GM23338 (cell line): ENCODE measurements around the gene RO60.

ENCODE experiments used
- TF ChIP-seq, protein P1 (sequence below), 2 experiments: fragments of 200-600 bp in 1 of 2; sonication (generic) in 1 of 2; conservative IDR thresholded peaks; 2 replicates each; pipeline versions ENCODE4 v1.5.1 to v1.6.1; 2016 to 2017; ENCODE audit warnings: antibody characterized with exemption in 2 of 2, low read depth in 2 of 2, mild to moderate bottlenecking in 2 of 2, moderate library complexity in 1 of 2
- TF ChIP-seq, protein P2 (sequence below): IDR thresholded peaks from one replicate; pipeline ENCODE4 v1.6.1; 2018; ENCODE audit warnings: antibody characterized with exemption; ENCODE audit not compliant: unreplicated experiment

DNA sequence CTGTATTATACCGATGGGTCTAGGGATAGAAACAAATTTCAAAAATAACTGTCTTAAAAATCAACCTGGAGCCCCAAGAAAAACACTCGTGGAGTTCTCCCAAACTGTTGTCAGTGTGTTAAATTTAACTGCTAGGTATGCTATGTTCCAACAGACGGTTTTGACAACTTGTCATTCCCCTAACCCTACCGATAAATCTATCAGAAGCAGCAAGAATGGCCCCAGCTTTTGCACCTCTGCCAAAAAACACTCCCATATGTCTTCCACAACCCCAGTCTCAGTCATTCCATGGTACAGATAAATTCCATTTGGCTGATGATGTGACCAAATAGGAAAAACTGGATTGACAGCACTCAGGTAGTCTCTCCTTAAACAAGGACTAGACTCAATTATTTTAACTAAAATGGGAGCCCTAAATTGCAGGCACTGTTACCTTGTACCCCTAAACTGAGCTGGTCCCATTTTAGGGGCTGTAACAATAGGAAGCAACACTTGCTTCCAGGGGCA, 5.2 kb upstream of the RO60 start:
- TF ChIP-seq, protein P1, sequence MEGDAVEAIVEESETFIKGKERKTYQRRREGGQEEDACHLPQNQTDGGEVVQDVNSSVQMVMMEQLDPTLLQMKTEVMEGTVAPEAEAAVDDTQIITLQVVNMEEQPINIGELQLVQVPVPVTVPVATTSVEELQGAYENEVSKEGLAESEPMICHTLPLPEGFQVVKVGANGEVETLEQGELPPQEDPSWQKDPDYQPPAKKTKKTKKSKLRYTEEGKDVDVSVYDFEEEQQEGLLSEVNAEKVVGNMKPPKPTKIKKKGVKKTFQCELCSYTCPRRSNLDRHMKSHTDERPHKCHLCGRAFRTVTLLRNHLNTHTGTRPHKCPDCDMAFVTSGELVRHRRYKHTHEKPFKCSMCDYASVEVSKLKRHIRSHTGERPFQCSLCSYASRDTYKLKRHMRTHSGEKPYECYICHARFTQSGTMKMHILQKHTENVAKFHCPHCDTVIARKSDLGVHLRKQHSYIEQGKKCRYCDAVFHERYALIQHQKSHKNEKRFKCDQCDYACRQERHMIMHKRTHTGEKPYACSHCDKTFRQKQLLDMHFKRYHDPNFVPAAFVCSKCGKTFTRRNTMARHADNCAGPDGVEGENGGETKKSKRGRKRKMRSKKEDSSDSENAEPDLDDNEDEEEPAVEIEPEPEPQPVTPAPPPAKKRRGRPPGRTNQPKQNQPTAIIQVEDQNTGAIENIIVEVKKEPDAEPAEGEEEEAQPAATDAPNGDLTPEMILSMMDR (conservative IDR thresholded peaks at IDR 0.05; ENCODE audit: low read depth in 2 of 2): no peak
- TF ChIP-seq, protein P2, sequence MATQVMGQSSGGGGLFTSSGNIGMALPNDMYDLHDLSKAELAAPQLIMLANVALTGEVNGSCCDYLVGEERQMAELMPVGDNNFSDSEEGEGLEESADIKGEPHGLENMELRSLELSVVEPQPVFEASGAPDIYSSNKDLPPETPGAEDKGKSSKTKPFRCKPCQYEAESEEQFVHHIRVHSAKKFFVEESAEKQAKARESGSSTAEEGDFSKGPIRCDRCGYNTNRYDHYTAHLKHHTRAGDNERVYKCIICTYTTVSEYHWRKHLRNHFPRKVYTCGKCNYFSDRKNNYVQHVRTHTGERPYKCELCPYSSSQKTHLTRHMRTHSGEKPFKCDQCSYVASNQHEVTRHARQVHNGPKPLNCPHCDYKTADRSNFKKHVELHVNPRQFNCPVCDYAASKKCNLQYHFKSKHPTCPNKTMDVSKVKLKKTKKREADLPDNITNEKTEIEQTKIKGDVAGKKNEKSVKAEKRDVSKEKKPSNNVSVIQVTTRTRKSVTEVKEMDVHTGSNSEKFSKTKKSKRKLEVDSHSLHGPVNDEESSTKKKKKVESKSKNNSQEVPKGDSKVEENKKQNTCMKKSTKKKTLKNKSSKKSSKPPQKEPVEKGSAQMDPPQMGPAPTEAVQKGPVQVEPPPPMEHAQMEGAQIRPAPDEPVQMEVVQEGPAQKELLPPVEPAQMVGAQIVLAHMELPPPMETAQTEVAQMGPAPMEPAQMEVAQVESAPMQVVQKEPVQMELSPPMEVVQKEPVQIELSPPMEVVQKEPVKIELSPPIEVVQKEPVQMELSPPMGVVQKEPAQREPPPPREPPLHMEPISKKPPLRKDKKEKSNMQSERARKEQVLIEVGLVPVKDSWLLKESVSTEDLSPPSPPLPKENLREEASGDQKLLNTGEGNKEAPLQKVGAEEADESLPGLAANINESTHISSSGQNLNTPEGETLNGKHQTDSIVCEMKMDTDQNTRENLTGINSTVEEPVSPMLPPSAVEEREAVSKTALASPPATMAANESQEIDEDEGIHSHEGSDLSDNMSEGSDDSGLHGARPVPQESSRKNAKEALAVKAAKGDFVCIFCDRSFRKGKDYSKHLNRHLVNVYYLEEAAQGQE: no peak
